NCI-H128 (cell line): Measurements from ENCODE around the gene PHACTR1.

Experiments used
- DNase-seq: peaks from one replicate; lab custom pipeline; 2025; ENCODE audit not compliant: unreplicated experiment; lab: John Stamatoyannopoulos, UW

Gene PHACTR1

GRCh38 chr6:12802440-12802839 is 85.9 kb downstream of the PHACTR1 start:
- DNase-seq = no peak

- no peak for DNase-seq
Measured at GRCh38 chr6:12803486-12803885, 86.9 kb downstream of the PHACTR1 start.

- DNase-seq = no peak
Measured at GRCh38 chr6:12804952-12805645, 88.5 kb downstream of the PHACTR1 start.

GRCh38 chr6:12806136-12806535 is 89.6 kb downstream of the PHACTR1 start:
- DNase-seq = no peak

GRCh38 chr6:12806796-12807195 is 90.2 kb downstream of the PHACTR1 start:
- DNase-seq = no peak

GRCh38 chr6:12811519-12811918 is 95.0 kb downstream of the PHACTR1 start:
- DNase-seq = no peak

GRCh38 chr6:12813321-12813720 is 96.8 kb downstream of the PHACTR1 start:
- no peak for DNase-seq

- no peak for DNase-seq
Measured at GRCh38 chr6:12814015-12814414, 97.4 kb downstream of the PHACTR1 start.

GRCh38 chr6:12815089-12815488 is 98.5 kb downstream of the PHACTR1 start:
- DNase-seq = no peak

GRCh38 chr6:12815884-12816600 is 99.5 kb downstream of the PHACTR1 start:
- DNase-seq = no peak

- no peak for DNase-seq
Measured at GRCh38 chr6:12818324-12818723, 101.8 kb downstream of the PHACTR1 start.

GRCh38 chr6:12823847-12824246 is 107.3 kb downstream of the PHACTR1 start:
- no peak for DNase-seq

- DNase-seq = no peak
Measured at GRCh38 chr6:12826584-12826983, 110.0 kb downstream of the PHACTR1 start.

GRCh38 chr6:12827921-12828320 is 111.4 kb downstream of the PHACTR1 start:
- no peak for DNase-seq

GRCh38 chr6:12832226-12832735 is 115.7 kb downstream of the PHACTR1 start:
- DNase-seq = no peak

GRCh38 chr6:12836009-12836408 is 119.4 kb downstream of the PHACTR1 start:
- DNase-seq = no peak

GRCh38 chr6:12841619-12842018 is 125.1 kb downstream of the PHACTR1 start:
- no peak for DNase-seq

- DNase-seq = no peak
Measured at GRCh38 chr6:12842114-12842513, 125.5 kb downstream of the PHACTR1 start.

- no peak for DNase-seq
Measured at GRCh38 chr6:12842658-12843057, 126.1 kb downstream of the PHACTR1 start.

- no peak for DNase-seq
Measured at GRCh38 chr6:12844284-12845223, 128.0 kb downstream of the PHACTR1 start.
